Measurements from ENCODE around the gene CYYR1.

- no peak for TF ChIP-seq CTCF (IDR thresholded peaks at IDR 0.05)
- TF ChIP-seq POLR2A (IDR thresholded peaks at IDR 0.05) = no peak
- no peak for TF ChIP-seq POLR2AphosphoS5 (IDR thresholded peaks at IDR 0.05)
Observed at GRCh38 chr21:26557106-26557505, 16.0 kb downstream of the CYYR1 start.

All from suprapubic skin (tissue), 4 donors.